GM18505 (cell line): ENCODE results near the gene VPS13D.

Experiments
- ATAC-seq: cut with Tn5 transposase; IDR thresholded peaks from one replicate; pipeline ENCODE4 v1.9.1; 2021; ENCODE audit not compliant: unreplicated experiment
- POLR2A ChIP-seq: IDR thresholded peaks from 4 replicates; pipeline ENCODE4 v1.6.1; 2011; ENCODE audit warnings: borderline replicate concordance; ENCODE audit not compliant: insufficient read depth, insufficient read length; ENCODE audit errors: extremely low read depth

The VPS13D gene

GRCh38 chr1:12400027-12400693 lies 170.3 kb downstream of the VPS13D start:
- no peak for ATAC-seq
- TF ChIP-seq POLR2A: no peak

GRCh38 chr1:12402159-12402673 lies 172.4 kb downstream of the VPS13D start:
- no peak for ATAC-seq
- TF ChIP-seq POLR2A: no peak

- ATAC-seq: no peak
- TF ChIP-seq POLR2A: no peak
These were observed 173.0 kb downstream of the VPS13D start for GRCh38 chr1:12402842-12403241.

GRCh38 chr1:12404918-12405317 lies 175.1 kb downstream of the VPS13D start:
- no peak for ATAC-seq
- TF ChIP-seq POLR2A: no peak

- no peak for ATAC-seq
- no peak for TF ChIP-seq POLR2A
These were observed 175.7 kb downstream of the VPS13D start for GRCh38 chr1:12405325-12406210.

GRCh38 chr1:12406211-12407021 lies 176.6 kb downstream of the VPS13D start:
- TF ChIP-seq POLR2A: no peak
- no peak for ATAC-seq

- ATAC-seq: no peak
- no peak for TF ChIP-seq POLR2A
These were observed 177.5 kb downstream of the VPS13D start for GRCh38 chr1:12407050-12407961.

GRCh38 chr1:12407962-12408454 lies 178.2 kb downstream of the VPS13D start:
- no peak for TF ChIP-seq POLR2A
- ATAC-seq: no peak

GRCh38 chr1:12408662-12409061 lies 178.8 kb downstream of the VPS13D start:
- no peak for TF ChIP-seq POLR2A
- no peak for ATAC-seq

GRCh38 chr1:12409681-12410080 lies 179.9 kb downstream of the VPS13D start:
- no peak for ATAC-seq
- TF ChIP-seq POLR2A: no peak

GRCh38 chr1:12410351-12410750 lies 180.5 kb downstream of the VPS13D start:
- ATAC-seq: no peak
- TF ChIP-seq POLR2A: no peak

- no peak for TF ChIP-seq POLR2A
- no peak for ATAC-seq
These were observed 181.3 kb downstream of the VPS13D start for GRCh38 chr1:12411098-12411497.

- TF ChIP-seq POLR2A: no peak
- ATAC-seq: no peak
These were observed 181.9 kb downstream of the VPS13D start for GRCh38 chr1:12411747-12412146.

GRCh38 chr1:12412439-12412838 lies 182.6 kb downstream of the VPS13D start:
- TF ChIP-seq POLR2A: no peak
- ATAC-seq: no peak
